Posterior cingulate gyrus (tissue), 11 donors: ENCODE data around the gene CCNQ.

ENCODE experiments used
- DNase-seq, 10 donors: peaks; one replicate each; pipeline versions ENCODE4 v3.0.0 to v3.0.0-alpha.2; 2020 to 2021; ENCODE audit warnings: mixed read lengths in 3 of 10
- intact Hi-C: fragments of 100-400 bp; cut with DNase I; formaldehyde crosslinking; loops from one replicate; pipeline ENCODE4 v1.15.1; 2023

Gene CCNQ

DNA sequence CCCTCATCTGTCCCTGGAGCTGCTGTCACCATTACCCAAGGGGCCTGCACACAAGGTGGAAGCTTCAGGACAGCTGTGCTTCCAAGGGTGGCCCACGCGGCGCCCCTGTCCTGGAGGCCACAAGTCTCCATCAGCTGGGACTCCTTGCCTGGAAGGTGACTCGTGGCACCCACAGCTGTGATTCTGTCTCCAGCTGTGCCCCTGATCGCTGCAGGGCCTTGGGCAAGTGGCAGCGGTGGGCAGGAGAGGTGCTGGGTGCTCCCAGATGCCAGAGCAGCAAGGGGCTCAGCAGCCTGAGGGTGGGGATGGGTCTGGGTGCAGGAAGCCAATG lies 39.1 kb upstream of the CCNQ start:
- intact Hi-C loops: no loop called here
- DNase-seq: no peak

DNA sequence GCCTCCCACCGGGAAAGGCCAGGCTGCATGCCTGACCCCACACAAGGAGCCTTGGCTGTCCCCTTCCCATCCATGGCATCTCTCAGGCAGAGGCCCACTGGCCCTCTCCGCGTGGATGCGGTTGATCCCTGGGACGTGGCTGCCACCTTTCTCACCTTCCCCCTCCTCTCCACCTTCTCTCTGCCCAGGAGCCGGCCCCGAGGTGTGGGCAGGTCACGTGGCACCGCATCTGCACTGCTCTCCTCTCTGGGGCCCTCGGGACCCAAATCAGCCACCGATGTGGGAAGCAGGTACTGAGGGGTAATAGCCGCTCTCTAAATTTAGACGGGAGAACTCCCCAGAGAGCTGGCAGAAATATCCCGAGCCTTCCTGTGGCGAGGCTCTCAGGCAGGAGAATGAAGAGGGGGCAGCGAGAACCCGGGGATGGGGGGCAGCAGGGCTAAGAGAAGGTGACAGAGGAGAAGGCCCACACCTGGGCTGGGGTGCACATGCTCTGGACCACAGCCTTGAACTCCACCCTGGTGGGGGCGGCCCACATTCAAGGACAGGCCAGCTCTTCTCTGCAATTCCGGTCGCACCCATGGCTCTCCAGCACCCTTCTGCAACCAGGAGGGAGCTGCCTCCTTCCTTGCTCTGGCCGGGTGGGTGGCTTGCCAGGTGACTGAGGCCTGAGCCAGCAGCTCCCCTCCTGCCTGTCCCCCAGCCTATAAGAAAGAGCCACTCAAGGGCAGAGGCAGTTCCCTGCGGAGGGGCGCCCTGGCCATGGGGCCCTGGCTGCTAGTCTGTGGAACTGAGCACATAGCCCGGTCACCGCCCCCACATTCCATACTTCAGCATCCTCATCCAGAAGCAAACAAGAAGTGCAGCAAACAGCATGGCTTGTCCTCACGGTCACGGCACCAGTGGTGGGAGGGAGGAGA lies 38.4 kb upstream of the CCNQ start:
- DNase-seq: peak in 1 of 10 donors; percentile 77
- intact Hi-C loops: no loop called here

- intact Hi-C loops: no loop called here
- DNase-seq: peak in 1 of 10 donors; percentile 76
These were observed 37.8 kb upstream of the CCNQ start for GRCh38 chrX:153636716-153637115.

DNA sequence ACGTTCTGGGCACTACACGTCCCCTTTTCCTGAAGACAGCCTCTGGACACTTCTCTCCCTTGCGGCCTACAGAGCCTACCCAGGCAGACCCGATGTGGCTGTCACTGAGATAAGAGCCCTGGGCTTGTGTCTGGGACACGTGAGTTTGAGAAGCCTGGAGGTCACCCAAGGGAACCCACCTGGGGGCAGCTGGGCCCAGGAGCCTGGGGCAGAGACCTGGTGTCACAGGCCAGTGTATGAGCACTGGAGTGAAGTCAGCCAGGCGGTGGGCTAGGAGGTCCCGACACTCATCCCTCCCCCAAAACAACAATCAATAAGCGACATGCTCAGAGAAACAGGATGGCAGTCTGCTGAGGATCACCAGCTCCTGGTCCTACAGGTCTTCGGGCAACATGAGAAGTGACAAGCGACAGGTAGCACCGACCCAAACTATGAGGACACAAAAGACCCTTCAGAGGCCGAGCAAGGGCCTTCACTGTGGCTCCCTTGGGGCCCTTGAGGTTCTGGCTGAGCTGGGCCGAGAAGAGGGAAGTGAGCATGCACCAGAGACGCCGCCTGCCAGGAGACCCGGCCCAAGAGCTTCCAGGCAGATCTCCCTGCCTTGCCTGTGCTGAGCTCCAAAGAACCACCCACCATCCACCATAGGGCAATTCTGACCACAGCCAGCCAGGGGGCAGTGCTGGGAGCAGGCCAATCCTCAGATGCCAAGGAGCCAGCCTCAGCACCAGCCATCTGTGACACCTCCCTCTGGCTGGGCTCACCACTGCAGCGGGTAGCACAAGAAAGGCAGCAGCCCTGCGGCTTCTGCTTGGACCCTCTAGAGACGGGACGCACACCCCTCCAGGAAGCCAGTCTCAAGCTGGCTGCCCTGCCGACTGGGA lies 37.1 kb upstream of the CCNQ start:
- intact Hi-C loops: no loop called here
- peak in 3 of 10 donors; percentile 14 to 85 (median 80) for DNase-seq

DNA sequence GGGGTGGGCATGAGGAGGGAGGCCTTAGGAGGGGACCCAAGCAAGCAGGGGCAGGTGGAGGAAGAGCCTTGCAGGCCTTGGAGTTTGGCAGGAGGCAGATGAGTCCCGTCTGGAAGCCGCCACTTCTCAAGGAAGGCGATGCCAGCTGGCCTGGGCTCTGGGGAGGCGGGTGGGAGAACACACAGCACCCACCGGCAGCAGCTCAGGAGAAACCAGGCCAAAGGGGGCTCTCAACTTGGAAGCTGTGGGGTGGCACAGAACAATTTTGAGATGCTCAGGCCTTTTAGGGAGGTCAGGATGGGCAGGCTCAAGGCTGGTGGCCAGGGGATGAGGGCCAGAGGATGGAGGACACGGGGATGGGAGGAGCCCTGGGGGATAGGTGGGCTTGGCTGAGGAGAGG lies 36.4 kb upstream of the CCNQ start:
- DNase-seq: peak in 2 of 10 donors; percentile 5 to 37
- intact Hi-C loops: no loop called here

DNA sequence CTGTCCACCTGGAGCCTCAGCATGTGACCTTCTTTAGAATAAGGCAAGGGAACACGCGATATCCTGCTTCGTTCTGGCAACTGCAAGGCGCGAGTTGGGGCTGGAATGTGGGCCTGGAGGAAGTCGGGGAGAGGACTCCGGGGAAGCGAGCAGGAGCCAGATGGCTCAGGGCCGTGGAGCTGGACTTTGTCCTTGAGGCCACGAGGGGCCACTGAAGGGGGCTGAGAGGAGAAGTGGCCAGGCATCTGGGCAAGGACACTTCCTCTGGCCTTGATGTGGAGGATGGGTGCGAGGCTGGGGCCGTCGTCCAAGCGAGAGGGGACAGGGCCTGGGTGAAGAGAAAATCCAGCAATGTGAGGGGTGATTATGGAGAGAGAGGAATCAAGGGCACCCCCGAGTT lies 35.9 kb upstream of the CCNQ start:
- peak in 2 of 10 donors; percentile 11 to 67 for DNase-seq
- intact Hi-C loops: no loop called here

DNA sequence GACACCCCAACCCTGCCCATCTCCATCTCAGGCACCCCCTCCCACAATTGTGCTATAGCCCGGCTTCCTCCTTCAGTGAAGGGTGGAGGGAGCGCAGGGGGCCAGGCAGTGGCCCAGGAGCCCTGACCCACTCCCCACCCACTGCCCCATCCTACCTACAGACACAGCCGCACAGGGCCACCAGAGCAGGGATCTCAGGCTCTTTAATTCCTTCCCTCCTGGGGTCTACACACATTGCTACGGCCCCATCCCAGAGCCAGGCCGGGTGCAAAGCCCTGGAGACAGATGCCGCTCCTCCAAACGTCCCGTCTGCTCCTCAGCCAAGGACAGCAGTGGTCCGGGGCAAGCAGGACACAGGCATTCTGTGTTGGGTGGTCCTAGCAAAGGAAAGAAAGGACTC lies 35.3 kb upstream of the CCNQ start:
- peak in 1 of 10 donors; percentile 46 for DNase-seq
- intact Hi-C loops: no loop called here

DNA sequence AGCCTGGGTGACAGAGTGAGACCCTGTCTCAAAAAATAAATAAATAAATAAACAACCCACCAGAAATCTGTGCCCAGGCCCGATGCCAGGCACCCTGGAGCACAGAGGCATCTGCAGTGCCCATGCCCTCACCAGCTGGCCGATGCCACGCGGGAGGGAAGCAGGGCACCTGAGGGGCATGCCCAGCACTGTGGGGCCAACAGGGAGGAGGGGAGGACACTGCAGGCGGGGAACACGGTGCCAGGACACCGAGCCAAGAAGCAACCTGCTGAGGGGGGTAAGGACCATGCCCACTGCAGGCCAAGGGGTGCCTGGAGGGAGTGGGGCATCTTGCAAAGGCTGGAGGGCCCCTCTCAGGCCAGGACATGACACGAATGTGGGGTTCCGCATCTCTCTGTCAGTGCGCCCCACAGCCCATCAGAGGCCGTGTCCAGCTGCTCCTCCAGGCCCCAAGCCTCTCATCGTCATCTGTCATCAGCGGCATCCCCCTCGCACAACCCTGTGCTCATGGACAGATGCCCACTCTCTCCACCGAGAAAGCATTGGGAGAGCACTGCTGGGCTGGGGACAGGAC lies 34.8 kb upstream of the CCNQ start:
- intact Hi-C loops: no loop called here
- peak in 2 of 10 donors; percentile 62 to 64 for DNase-seq

GRCh38 chrX:153633048-153633447 lies 34.1 kb upstream of the CCNQ start:
- intact Hi-C loops: no loop called here
- peak in 2 of 10 donors; percentile 0 to 39 for DNase-seq

DNA sequence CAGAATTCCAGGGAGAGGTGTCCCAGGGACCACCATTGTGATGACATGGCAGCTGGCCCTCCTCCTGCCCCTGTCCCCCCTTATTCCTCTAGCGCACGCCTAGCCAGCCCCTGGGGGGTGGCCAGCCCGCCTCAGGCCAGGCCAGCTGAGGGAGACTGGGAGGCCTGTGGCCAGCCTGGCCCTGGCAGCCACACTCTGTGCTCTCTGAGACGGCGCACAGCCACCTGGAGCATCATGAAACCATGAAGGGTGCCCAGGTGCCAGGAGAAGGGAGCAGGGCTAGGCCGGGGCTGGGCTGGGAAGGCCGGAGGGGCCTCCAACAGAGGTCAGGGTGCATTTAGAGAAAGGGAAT lies 33.6 kb upstream of the CCNQ start:
- DNase-seq: peak in 1 of 10 donors; percentile 73
- intact Hi-C loops: no loop called here

- intact Hi-C loops: no loop called here
- DNase-seq: peak in 1 of 10 donors; percentile 67
These were observed 33.1 kb upstream of the CCNQ start for GRCh38 chrX:153631907-153632594.

GRCh38 chrX:153631346-153631745 lies 32.4 kb upstream of the CCNQ start:
- no peak for DNase-seq

DNA sequence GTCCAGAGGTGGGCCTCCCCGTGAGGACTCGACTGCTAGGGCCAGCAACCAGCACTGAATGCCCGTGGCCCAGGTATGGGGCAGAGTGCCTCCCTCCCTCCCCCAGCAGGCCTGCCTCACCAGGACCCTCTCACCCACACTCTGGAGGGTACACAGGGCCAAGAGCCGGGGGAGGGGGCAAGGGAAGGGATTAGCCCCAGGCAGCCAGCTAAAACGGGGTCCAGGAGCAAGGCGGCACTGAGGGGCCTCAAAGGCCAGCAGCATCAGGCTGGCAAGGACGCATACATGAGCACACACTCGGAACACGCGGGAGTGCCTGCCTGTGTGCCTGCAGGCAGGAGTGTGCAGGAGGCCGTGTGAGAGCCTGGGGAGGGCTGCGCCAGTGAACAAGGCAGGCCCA lies 29.7 kb upstream of the CCNQ start:
- DNase-seq: peak in 2 of 10 donors; percentile 48 to 74
- intact Hi-C loops: no loop called here

More at GRCh38 chrX:153631346-153631745, 32.4 kb upstream of the CCNQ start:
- intact Hi-C loops: no loop called here

GRCh38 chrX:153628129-153628528 lies 29.2 kb upstream of the CCNQ start:
- intact Hi-C loops: no loop called here
- no peak for DNase-seq

- DNase-seq: peak in 3 of 10 donors; percentile 11 to 83 (median 80)
- intact Hi-C loops: no loop called here
These were observed 28.8 kb upstream of the CCNQ start for GRCh38 chrX:153627675-153628111.

GRCh38 chrX:153626863-153627674 lies 28.1 kb upstream of the CCNQ start:
- intact Hi-C loops: no loop called here
- DNase-seq: peak in 3 of 10 donors; percentile 6 to 74 (median 62)

- DNase-seq: peak in 3 of 10 donors; percentile 4 to 73 (median 54)
- intact Hi-C loops: no loop called here
These were observed 27.2 kb upstream of the CCNQ start for GRCh38 chrX:153626025-153626633.

GRCh38 chrX:153625271-153626024 lies 26.5 kb upstream of the CCNQ start:
- peak in 3 of 10 donors; percentile 10 to 79 (median 68) for DNase-seq
- intact Hi-C loops: no loop called here
